HCT116 (cell line): ENCODE results near the gene AP3B1. TPM values are rescaled to one million over a fixed set of nuclear protein-coding genes. Genes with fewer than 3 reads are reported as not detected.

Experiments
- ATAC-seq: fragments of 200-7000 bp; cut with Tn5 transposase; 2 replicates; pipeline ENCODE4 v1.9.1; 2020; ENCODE audit warnings: mild to moderate bottlenecking, moderate library complexity
- BruUV-seq: library from RNA; stranded (reverse); fragments of 400-500 nt; replicated peaks from 2 replicates; lab custom pipeline; 2021; lab: Mats Ljungman, UMichigan
- CTCF ChIA-PET: fragments of 300-600 bp; sonication (Branson Sonifier 250); formaldehyde crosslinking; loops from one replicate; lab custom pipeline; 2021; ENCODE audit warnings: antibody characterized with exemption; lab: Charles Lee
- POLR2A ChIA-PET: fragments of 300-600, 350-600 bp; sonication (Branson Sonifier 250); formaldehyde crosslinking; loops from one replicate; lab custom pipeline; 2021; ENCODE audit warnings: antibody characterized with exemption; lab: Charles Lee
- RAD21 ChIA-PET, 2 experiments: fragments of 300-600 bp; sonication (Branson Sonifier 250); formaldehyde crosslinking; loops; one replicate each; lab custom pipeline; 2023; ENCODE audit warnings: low total read pairs in 2 of 2; ENCODE audit not compliant: uncharacterized antibody in 2 of 2, unreplicated experiment in 2 of 2, low non-redundant PET in 1 of 2; lab: Charles Lee
- DNase-seq: peaks from one replicate; pipeline ENCODE4 v3.0.0-alpha.2; 2010; ENCODE audit warnings: low read depth, low spot score
- H2AFZ ChIP-seq: fragments of 200-600 bp; shearing (Covaris generic), sonication (generic); 2 replicates; pipeline ENCODE4 v1.6.1; 2017; ENCODE audit warnings: low read depth, mixed run types, mixed read lengths, antibody characterized with exemption, low read length; ENCODE audit not compliant: poor library complexity, severe bottlenecking
- H3K27ac ChIP-seq: 2 replicates; pipeline ENCODE4 v1.5.1; 2012; ENCODE audit warnings: low read depth, low read length
- H3K27me3 ChIP-seq: fragments of 200-600 bp; sonication (generic); 2 replicates; pipeline ENCODE4 v1.6.1; 2016; ENCODE audit warnings: mixed run types, low read length, mixed read lengths; ENCODE audit not compliant: insufficient read depth
- H3K36me3 ChIP-seq, 2 experiments: fragments of 200-500 bp in 1 of 2; fragments of 200-600 bp in 1 of 2; sonication (Bioruptor generic) in 1 of 2; sonication (generic) in 1 of 2; 2 replicates each; pipeline versions ENCODE4 v1.5.1 to v1.6.1; 2014 to 2016; ENCODE audit warnings: low read length in 2 of 2, inconsistent platforms in 1 of 2, mixed read lengths in 1 of 2, mixed run types in 1 of 2; ENCODE audit not compliant: insufficient read depth in 2 of 2, control insufficient read depth in 1 of 2
- H3K4me1 ChIP-seq, 2 experiments: fragments of 200-600 bp in 1 of 2; sonication (generic) in 1 of 2; 2 replicates each; pipeline versions ENCODE4 v1.5.1 to v1.6.1; 2012 to 2017; ENCODE audit warnings: low read length in 2 of 2, inconsistent platforms in 1 of 2, mild to moderate bottlenecking in 1 of 2, mixed read lengths in 1 of 2, mixed run types in 1 of 2, moderate library complexity in 1 of 2; ENCODE audit not compliant: insufficient read depth in 2 of 2, control insufficient read depth in 1 of 2
- H3K4me2 ChIP-seq: fragments of 200-600 bp; sonication (generic); 2 replicates; pipeline ENCODE4 v1.6.1; 2017; ENCODE audit warnings: mixed run types, low read length, mixed read lengths
- H3K4me3 ChIP-seq, 2 experiments: fragments of 200-600 bp in 1 of 2; sonication (generic) in 1 of 2; replicated peaks in 1 of 2; 2 replicates each; pipeline ENCODE4 v1.5.1; 2011 to 2016; ENCODE audit warnings: low read length in 2 of 2, control low read depth in 1 of 2, low read depth in 1 of 2, mild to moderate bottlenecking in 1 of 2, mixed read lengths in 1 of 2, mixed run types in 1 of 2
- H3K79me2 ChIP-seq: fragments of 200-600 bp; sonication (generic); 2 replicates; pipeline ENCODE4 v1.6.1; 2017; ENCODE audit warnings: mild to moderate bottlenecking, mixed run types, low read length, moderate library complexity, mixed read lengths; ENCODE audit not compliant: insufficient read depth
- H3K9ac ChIP-seq: fragments of 200-600 bp; sonication (generic); 2 replicates; pipeline ENCODE4 v1.6.1; 2016; ENCODE audit warnings: low read length, mixed read lengths
- H3K9me2 ChIP-seq: fragments of 200-600 bp; sonication (generic), shearing (Covaris generic); 2 replicates; pipeline ENCODE4 v1.6.1; 2017; ENCODE audit warnings: mixed run types, mild to moderate bottlenecking, moderate library complexity; ENCODE audit not compliant: insufficient read depth
- H3K9me3 ChIP-seq, 2 experiments: fragments of 200-500 bp in 1 of 2; fragments of 200-600 bp in 1 of 2; sonication (Bioruptor generic) in 1 of 2; sonication (generic) in 1 of 2; 2 replicates each; pipeline ENCODE4 v1.6.1; 2014 to 2017; ENCODE audit warnings: low read length in 2 of 2, mixed read lengths in 2 of 2, inconsistent platforms in 1 of 2, low read depth in 1 of 2, mild to moderate bottlenecking in 1 of 2, mixed run types in 1 of 2, moderate library complexity in 1 of 2; ENCODE audit not compliant: control insufficient read depth in 1 of 2, insufficient read depth in 1 of 2
- H4K20me1 ChIP-seq: fragments of 200-600 bp; sonication (generic), shearing (Covaris generic); 2 replicates; pipeline ENCODE4 v1.6.1; 2017; ENCODE audit warnings: mixed run types, mild to moderate bottlenecking, moderate library complexity; ENCODE audit not compliant: insufficient read depth
- ATF3 ChIP-seq: IDR thresholded peaks from 2 replicates; pipeline ENCODE4 v1.6.1; 2012
- CBX3 ChIP-seq: IDR thresholded peaks from 2 replicates; pipeline ENCODE4 v1.6.1; 2012; ENCODE audit warnings: low read depth
- CEBPB ChIP-seq: IDR thresholded peaks from 2 replicates; pipeline ENCODE4 v1.6.1; 2012; ENCODE audit warnings: low read depth
- EGR1 ChIP-seq: IDR thresholded peaks from 2 replicates; pipeline ENCODE4 v1.6.1; 2012; ENCODE audit warnings: low read depth
- EZH2phosphoT487 ChIP-seq: fragments of 200-600 bp; IDR thresholded peaks from 2 replicates; pipeline ENCODE4 v1.6.1; 2018; ENCODE audit warnings: antibody characterized with exemption, borderline replicate concordance
- FOSL1 ChIP-seq: IDR thresholded peaks from 2 replicates; pipeline ENCODE4 v1.6.1; 2012; ENCODE audit warnings: low read depth
- JUND ChIP-seq: IDR thresholded peaks from 2 replicates; pipeline ENCODE4 v1.6.1; 2012
- POLR2AphosphoS5 ChIP-seq: IDR thresholded peaks from 2 replicates; pipeline ENCODE4 v1.6.1; 2011; ENCODE audit warnings: mild to moderate bottlenecking, low read depth, low read length, moderate library complexity
- REST ChIP-seq: IDR thresholded peaks from 2 replicates; pipeline ENCODE4 v1.6.1; 2012; ENCODE audit warnings: low read depth
- SIN3A ChIP-seq: IDR thresholded peaks from 2 replicates; pipeline ENCODE4 v1.6.1; 2012; ENCODE audit warnings: low read depth
- SRF ChIP-seq: IDR thresholded peaks from 2 replicates; pipeline ENCODE4 v1.6.1; 2012; ENCODE audit warnings: low read depth
- TCF7L2 ChIP-seq: IDR thresholded peaks from 2 replicates; pipeline ENCODE4 v1.7.0; 2011; ENCODE audit warnings: borderline replicate concordance, inconsistent platforms; ENCODE audit not compliant: insufficient read depth, insufficient read length; ENCODE audit errors: extremely low read depth
- YY1 ChIP-seq: IDR thresholded peaks from 2 replicates; pipeline ENCODE4 v1.6.1; 2011; ENCODE audit warnings: low read length, low read depth, moderate library complexity, mild to moderate bottlenecking; ENCODE audit not compliant: insufficient replicate concordance; ENCODE audit errors: extremely low read depth
- ZFX ChIP-seq: fragments of 450-650 bp; IDR thresholded peaks from 2 replicates; pipeline ENCODE4 v1.6.1; 2017
- intact Hi-C: fragments of 100-400 bp; cut with micrococcal nuclease; formaldehyde crosslinking; loops from 2 replicates; pipeline ENCODE4 v1.10.0; 2022
- total RNA-seq: library from RNA; stranded (reverse); gene quantifications from one replicate; pipeline ENCODE4 v1.2.1, GENCODE V29; 2021; ENCODE audit not compliant: unreplicated experiment

The AP3B1 gene
- total RNA-seq, 1 experiment from 2014 or later: 54.5 TPM

GRCh38 chr5:78004559-78004958 lies 289.9 kb downstream of the AP3B1 start:
- Histone ChIP-seq H3K9ac (no peak overlapping the region), H3K9me2 (no peaks in the 10 kb centered on the region), H3K4me2 (no peak overlapping the region), H2AFZ (no peak overlapping the region), H3K27me3 (no peaks in the 10 kb centered on the region), H3K36me3 (peaks cover 0 to 2% of the 10 kb centered on the region in 2 experiments; a peak in 1 of 4 replicates), H4K20me1 (no peaks in the 10 kb centered on the region), H3K9me3 (no peaks in the 10 kb centered on the region)
- no TSS peak for BruUV-seq
- DNase-seq (no peak), ATAC-seq (no peak)
- CTCF ChIA-PET: no interaction called here
- intact Hi-C loops: no loop called here
- POLR2A ChIA-PET: no interaction called here
- TF ChIP-seq SRF (no peak), YY1 (no peak)
- TF ChIP-seq, all 23 proteins: peak for 0
- Histone ChIP-seq H3K27ac (no peak overlapping the region), H3K4me1 (no peaks in the 10 kb centered on the region), H3K79me2 (no peaks in the 10 kb centered on the region), H3K4me3 (no peak overlapping the region)
- RAD21 ChIA-PET: no interaction called here

GRCh38 chr5:78003919-78004318 lies 290.6 kb downstream of the AP3B1 start:
- H3K36me3 ChIP-seq: peaks cover 0 to 2% of the 10 kb centered on the region in 2 experiments; a peak in 1 of 4 replicates
- no peaks in the 10 kb centered on the region for H3K27me3 ChIP-seq
- H3K27ac ChIP-seq: no peak overlapping the region
- H3K4me2 ChIP-seq: no peak overlapping the region
- BruUV-seq: no TSS peak
- no peaks in the 10 kb centered on the region for H3K4me1 ChIP-seq
- H3K4me3 ChIP-seq: no peak overlapping the region
- no peak overlapping the region for H3K9ac ChIP-seq
- intact Hi-C loops: no loop called here
- no peak for TF ChIP-seq ATF3
- no peak for TF ChIP-seq CBX3
- no peak for TF ChIP-seq REST
- TF ChIP-seq JUND: no peak
- TF ChIP-seq ZFX: no peak
- no peak for TF ChIP-seq TCF7L2
- TF ChIP-seq CEBPB: no peak
- no peak for TF ChIP-seq FOSL1
- no peak for TF ChIP-seq SRF
- TF ChIP-seq SIN3A: no peak
- no peak for TF ChIP-seq EGR1
- no peak for TF ChIP-seq EZH2phosphoT487
- TF ChIP-seq POLR2AphosphoS5: no peak
- RAD21 ChIA-PET: no interaction called here
- H3K79me2 ChIP-seq: no peaks in the 10 kb centered on the region
- H2AFZ ChIP-seq: no peak overlapping the region
- POLR2A ChIA-PET: no interaction called here
- no peaks in the 10 kb centered on the region for H3K9me2 ChIP-seq
- CTCF ChIA-PET: no interaction called here
- ATAC-seq (no peak), DNase-seq (no peak)
- H3K9me3 ChIP-seq: no peaks in the 10 kb centered on the region
- H4K20me1 ChIP-seq: no peaks in the 10 kb centered on the region
